Left ventricle myocardium inferior (tissue), 1 donor: ENCODE measurements around the gene SPANXN1. TPM values are rescaled to one million over a fixed set of nuclear protein-coding genes. Genes with fewer than 3 reads are reported as not detected.
"Not testable (repeated sequence)": the region's sequence is repeated elsewhere in the genome, so short reads cannot be mapped to it uniquely, and the experiment has no call there.

ENCODE experiments used
- DNase-seq: peaks from one replicate; pipeline ENCODE4 v3.0.0-alpha.2; 2020
- H3K27ac ChIP-seq: fragments of 200-600 bp; replicated peaks from 2 replicates; pipeline ENCODE4 v1.8.0; 2021
- H3K27me3 ChIP-seq: fragments of 200-600 bp; 2 replicates; pipeline ENCODE4 v1.8.0; 2021; ENCODE audit warnings: low read depth
- H3K36me3 ChIP-seq: fragments of 200-600 bp; 2 replicates; pipeline ENCODE4 v1.8.0; 2021
- H3K4me1 ChIP-seq: fragments of 200-600 bp; 2 replicates; pipeline ENCODE4 v1.8.0; 2021
- H3K4me3 ChIP-seq: fragments of 200-600 bp; 2 replicates; pipeline ENCODE4 v1.8.0; 2021; ENCODE audit warnings: mild to moderate bottlenecking, moderate library complexity
- H3K9me3 ChIP-seq: fragments of 200-600 bp; replicated peaks from 2 replicates; pipeline ENCODE4 v1.8.0; 2021
- CTCF ChIP-seq: fragments of 200-600 bp; IDR thresholded peaks from 2 replicates; pipeline ENCODE4 v1.8.0; 2021; ENCODE audit warnings: antibody characterized with exemption, mild to moderate bottlenecking, borderline replicate concordance
- intact Hi-C: fragments of 100-400 bp; cut with micrococcal nuclease; formaldehyde crosslinking; loops from one replicate; pipeline ENCODE4 v1.11.0; 2022
- long read RNA-seq: library from polyadenylated mRNA; unstranded; transcript quantifications from one replicate; pipeline ENCODE4 v2.0.0, GENCODE V29; 2021
- total RNA-seq: library from RNA; stranded (reverse); fragmentation: NEBNext Ultra II Directional; extraction: Animal tissue kit (Norgen Biotek cat#: 25700); gene quantifications from one replicate; pipeline ENCODE4 v1.2.1, GENCODE V29; 2021
- donor health status: DM: no; HTN: yes; CAD: no; lungs with severe emphysema.

SPANXN1 gene, protein sequence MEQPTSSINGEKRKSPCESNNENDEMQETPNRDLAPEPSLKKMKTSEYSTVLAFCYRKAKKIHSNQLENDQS
- not detected for total RNA-seq
- long read RNA-seq, result 0 reads

GRCh38 chrX:145247203-145247602, at the start of gene SPANXN1:
Gene SPANXN1, plus strand, starts transcription at chrX:145247503. Its CDS starts 84 bp downstream, at chrX:145247587.
- intact Hi-C loops, H3K4me3 ChIP-seq, DNase-seq, H3K27ac ChIP-seq, H3K4me1 ChIP-seq, H3K9me3 ChIP-seq, H3K36me3 ChIP-seq, H3K27me3 ChIP-seq: not testable (repeated sequence)

DNA sequence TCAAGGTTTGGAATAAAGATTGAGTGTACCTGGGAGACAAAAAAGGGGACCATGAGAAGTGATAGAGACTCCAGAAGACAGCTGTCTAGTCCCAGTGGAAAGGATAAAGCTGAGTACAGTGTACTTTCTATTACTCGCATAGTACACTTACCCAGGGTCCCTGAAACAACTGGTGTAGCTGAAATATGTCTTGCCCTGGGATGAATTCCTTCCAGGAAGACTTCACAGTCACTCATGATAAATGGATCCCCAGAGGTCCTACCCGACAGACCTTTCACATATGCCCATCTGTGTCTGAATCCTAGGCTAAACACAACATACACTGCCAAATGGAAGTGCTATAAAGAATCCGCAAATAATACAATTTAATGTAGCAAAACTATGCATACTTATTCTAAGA, 48.2 kb upstream of the SPANXN1 start:
- no peaks in the 10 kb centered on the region for H3K9me3 ChIP-seq
- H3K4me3 ChIP-seq, result no peak overlapping the region
- DNase-seq, result no peak
- intact Hi-C loops, result no loop called here
- H3K27me3 ChIP-seq, result no peaks in the 10 kb centered on the region
- H3K27ac ChIP-seq, result no peak overlapping the region
- H3K4me1 ChIP-seq, result no peaks in the 10 kb centered on the region
- no peak for TF ChIP-seq CTCF
- H3K36me3 ChIP-seq, result no peaks in the 10 kb centered on the region

DNA sequence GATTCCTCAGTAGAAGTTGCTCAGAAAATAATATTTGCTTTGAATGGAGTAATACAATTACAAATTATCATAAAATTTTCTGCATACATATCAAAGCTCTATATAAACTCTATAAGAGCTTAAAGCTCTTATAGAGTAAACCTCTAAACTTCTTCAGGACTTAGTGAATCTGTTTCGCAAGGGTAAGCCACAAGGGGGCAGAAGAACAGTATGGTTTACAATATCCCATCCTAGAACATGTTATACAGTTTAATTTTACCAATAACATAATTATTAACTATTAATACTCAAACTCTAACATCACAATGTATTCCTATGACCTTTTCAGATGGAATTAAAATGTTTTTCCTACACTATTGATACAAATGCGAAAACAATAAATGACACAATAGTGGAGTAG, 33.8 kb upstream of the SPANXN1 start:
- Histone ChIP-seq H3K27me3 (no peaks in the 10 kb centered on the region), H3K27ac (no peak overlapping the region), H3K4me1 (no peaks in the 10 kb centered on the region), H3K36me3 (no peaks in the 10 kb centered on the region), H3K4me3 (no peak overlapping the region), H3K9me3 (peaks cover 4% of the 10 kb centered on the region)
- TF ChIP-seq CTCF, result no peak
- intact Hi-C loops, result no loop called here
- DNase-seq, result no peak

GRCh38 chrX:145292218-145292617, 44.9 kb downstream of the SPANXN1 start:
- TF ChIP-seq CTCF, result no peak
- Histone ChIP-seq H3K27ac (no peak overlapping the region), H3K27me3 (no peaks in the 10 kb centered on the region), H3K9me3 (no peaks in the 10 kb centered on the region), H3K4me3 (no peak overlapping the region), H3K36me3 (no peaks in the 10 kb centered on the region), H3K4me1 (no peaks in the 10 kb centered on the region)
- no peak for DNase-seq
- intact Hi-C loops, result no loop called here
